HG03565 (cell line): ENCODE measurements around the gene CEMIP.

Source experiments
- ATAC-seq: cut with Tn5 transposase; IDR thresholded peaks from one replicate; pipeline ENCODE4 v1.9.1; 2021; ENCODE audit warnings: mild to moderate bottlenecking, moderate library complexity; ENCODE audit not compliant: unreplicated experiment

Gene CEMIP

GRCh38 chr15:81000144-81000623, 221.0 kb downstream of the CEMIP start:
- ATAC-seq = no peak

- peak; percentile 42 for ATAC-seq
These were observed 221.5 kb downstream of the CEMIP start, which contains the start of gene TLNRD1 for GRCh38 chr15:81000624-81001151. TLNRD1 (plus strand) TSS chr15:81000923; CDS start chr15:81002272, 1,349 bp downstream.
